Suprapubic skin (tissue), 4 donors: ENCODE results near the gene VPS13C. TPM values are rescaled to one million over a fixed set of nuclear protein-coding genes. Genes with fewer than 3 reads are reported as not detected.

Experiments used
- DNase-seq, 2 donors: peaks; one replicate each; pipeline ENCODE4 v3.0.0-alpha.2; 2019; ENCODE audit warnings: low spot score in 2 of 2
- H3K27ac ChIP-seq: fragments of 200-600 bp; sonication (generic); one replicate; pipeline ENCODE4 v1.5.1; 2019
- H3K27me3 ChIP-seq: fragments of 200-600 bp; sonication (generic); one replicate; pipeline ENCODE4 v1.5.1; 2019
- H3K36me3 ChIP-seq: fragments of 200-600 bp; sonication (generic); one replicate; pipeline ENCODE4 v1.5.1; 2019
- H3K4me1 ChIP-seq: fragments of 200-600 bp; sonication (generic); one replicate; pipeline ENCODE4 v1.5.1; 2019
- H3K4me3 ChIP-seq: fragments of 200-600 bp; sonication (generic); one replicate; pipeline ENCODE4 v1.5.1; 2019; ENCODE audit warnings: mild to moderate bottlenecking
- H3K9me3 ChIP-seq: fragments of 200-600 bp; sonication (generic); one replicate; pipeline ENCODE4 v1.5.1; 2019
- EP300 ChIP-seq: sonication (generic); formaldehyde crosslinking; IDR thresholded peaks from one replicate; pipeline ENCODE4 v1.6.1; 2017; ENCODE audit warnings: antibody characterized with exemption
- POLR2A ChIP-seq, 2 donors: fragments of 450-650 bp; IDR thresholded peaks; one replicate each; pipeline ENCODE4 v1.6.1; 2017; ENCODE audit warnings: antibody characterized with exemption in 2 of 2, mild to moderate bottlenecking in 2 of 2, moderate library complexity in 2 of 2
- POLR2AphosphoS5 ChIP-seq, 3 donors: sonication (generic); formaldehyde crosslinking; IDR thresholded peaks; one replicate each; pipeline ENCODE4 v1.6.1; 2017; ENCODE audit warnings: antibody characterized with exemption in 3 of 3
- WGBS: methylation state at CpG from one replicate; pipeline ENCODE4 v1.1.5; 2018; 5-methylcytosine and 5-hydroxymethylcytosine counted together
- total RNA-seq, 4 donors: library from RNA; depleted of rRNA; stranded (reverse); fragments of >200 nt; gene quantifications; one replicate each; pipeline ENCODE4 v1.1.0, GENCODE V29; 2016
- TF ChIP-seq, protein P1 (sequence below), 2 donors: fragments of 200-600 bp in 1 of 2; fragments of 450-650 bp in 1 of 2; sonication (generic) in 1 of 2; IDR thresholded peaks; one replicate each; pipeline ENCODE4 v1.5.1; 2016 to 2019; ENCODE audit warnings: antibody characterized with exemption in 2 of 2, mild to moderate bottlenecking in 1 of 2, moderate library complexity in 1 of 2

VPS13C gene
- total RNA-seq, 4 donors from 2014 or later, result 30.4 to 74.3 (median 42.8) TPM

- TF ChIP-seq, protein P1, sequence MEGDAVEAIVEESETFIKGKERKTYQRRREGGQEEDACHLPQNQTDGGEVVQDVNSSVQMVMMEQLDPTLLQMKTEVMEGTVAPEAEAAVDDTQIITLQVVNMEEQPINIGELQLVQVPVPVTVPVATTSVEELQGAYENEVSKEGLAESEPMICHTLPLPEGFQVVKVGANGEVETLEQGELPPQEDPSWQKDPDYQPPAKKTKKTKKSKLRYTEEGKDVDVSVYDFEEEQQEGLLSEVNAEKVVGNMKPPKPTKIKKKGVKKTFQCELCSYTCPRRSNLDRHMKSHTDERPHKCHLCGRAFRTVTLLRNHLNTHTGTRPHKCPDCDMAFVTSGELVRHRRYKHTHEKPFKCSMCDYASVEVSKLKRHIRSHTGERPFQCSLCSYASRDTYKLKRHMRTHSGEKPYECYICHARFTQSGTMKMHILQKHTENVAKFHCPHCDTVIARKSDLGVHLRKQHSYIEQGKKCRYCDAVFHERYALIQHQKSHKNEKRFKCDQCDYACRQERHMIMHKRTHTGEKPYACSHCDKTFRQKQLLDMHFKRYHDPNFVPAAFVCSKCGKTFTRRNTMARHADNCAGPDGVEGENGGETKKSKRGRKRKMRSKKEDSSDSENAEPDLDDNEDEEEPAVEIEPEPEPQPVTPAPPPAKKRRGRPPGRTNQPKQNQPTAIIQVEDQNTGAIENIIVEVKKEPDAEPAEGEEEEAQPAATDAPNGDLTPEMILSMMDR (IDR thresholded peaks at IDR 0.05), result no peak
- no peak for TF ChIP-seq POLR2A (IDR thresholded peaks at IDR 0.05)
- no peak for TF ChIP-seq POLR2AphosphoS5 (IDR thresholded peaks at IDR 0.05)
- no peak for TF ChIP-seq EP300
- Histone ChIP-seq H3K36me3 (peaks cover 48% of the 10 kb centered on the region), H3K27me3 (no peaks in the 10 kb centered on the region), H3K27ac (no peak overlapping the region), H3K4me1 (no peaks in the 10 kb centered on the region), H3K4me3 (no peak overlapping the region), H3K9me3 (no peaks in the 10 kb centered on the region)
- WGBS, result 80% methylated on average over 3 of the region's 3 CpGs
- DNase-seq, result no peak
Measured at GRCh38 chr15:61978225-61978624, 82.0 kb downstream of the VPS13C start.

DNA sequence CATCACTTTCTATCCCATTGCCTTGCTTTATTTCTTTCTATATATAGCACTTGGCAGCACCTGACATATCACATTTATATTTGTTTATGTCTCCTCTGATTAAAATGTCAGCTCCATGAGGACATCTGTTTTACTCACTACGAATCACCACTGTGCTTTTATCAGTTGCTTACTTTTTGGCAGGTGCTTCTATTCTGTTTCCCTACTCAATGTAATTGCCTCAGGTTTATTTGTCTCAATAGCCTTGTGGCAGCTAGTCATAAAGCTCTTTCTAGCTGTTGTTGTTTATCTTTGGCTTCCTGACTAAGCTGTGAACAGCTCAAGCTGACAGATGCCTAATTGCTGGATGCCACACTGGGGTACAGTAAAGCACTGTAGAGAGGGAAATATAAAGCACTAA is 85.5 kb downstream of the VPS13C start:
- no peak overlapping the region for H3K4me3 ChIP-seq
- no peak for DNase-seq
- peaks cover 59% of the 10 kb centered on the region for H3K36me3 ChIP-seq
- TF ChIP-seq, protein P1 (IDR thresholded peaks at IDR 0.05), result no peak
- TF ChIP-seq POLR2A (IDR thresholded peaks at IDR 0.05) (no peak), EP300 (no peak), POLR2AphosphoS5 (IDR thresholded peaks at IDR 0.05) (no peak)
- no peaks in the 10 kb centered on the region for H3K4me1 ChIP-seq
- no peak overlapping the region for H3K27ac ChIP-seq
- WGBS, result 69% methylated on average over 1 of the region's 1 CpG
- H3K9me3 ChIP-seq, result no peaks in the 10 kb centered on the region
- H3K27me3 ChIP-seq, result no peaks in the 10 kb centered on the region

- no peaks in the 10 kb centered on the region for H3K9me3 ChIP-seq
- no peak overlapping the region for H3K4me3 ChIP-seq
- WGBS, result 70% methylated on average over 1 of the region's 1 CpG
- H3K36me3 ChIP-seq, result peaks cover 58% of the 10 kb centered on the region
- H3K27me3 ChIP-seq, result no peaks in the 10 kb centered on the region
- TF ChIP-seq POLR2AphosphoS5 (IDR thresholded peaks at IDR 0.05) (no peak), POLR2A (IDR thresholded peaks at IDR 0.05) (no peak), EP300 (no peak)
- TF ChIP-seq, protein P1 (IDR thresholded peaks at IDR 0.05), result no peak
- DNase-seq, result no peak
- H3K27ac ChIP-seq, result no peak overlapping the region
- H3K4me1 ChIP-seq, result no peaks in the 10 kb centered on the region
Measured at GRCh38 chr15:61974118-61974517, 86.1 kb downstream of the VPS13C start.

GRCh38 chr15:61951949-61952348 is 108.3 kb downstream of the VPS13C start:
- H3K27me3 ChIP-seq, result no peaks in the 10 kb centered on the region
- no peak overlapping the region for H3K4me3 ChIP-seq
- no peak overlapping the region for H3K27ac ChIP-seq
- H3K36me3 ChIP-seq, result peaks cover 35% of the 10 kb centered on the region
- H3K9me3 ChIP-seq, result no peaks in the 10 kb centered on the region
- no peaks in the 10 kb centered on the region for H3K4me1 ChIP-seq
- TF ChIP-seq EP300 (no peak), POLR2A (IDR thresholded peaks at IDR 0.05) (no peak), POLR2AphosphoS5 (IDR thresholded peaks at IDR 0.05) (no peak)
- TF ChIP-seq, protein P1 (IDR thresholded peaks at IDR 0.05), result no peak
- no peak for DNase-seq
- WGBS, result 80% methylated on average over 2 of the region's 2 CpGs

DNA sequence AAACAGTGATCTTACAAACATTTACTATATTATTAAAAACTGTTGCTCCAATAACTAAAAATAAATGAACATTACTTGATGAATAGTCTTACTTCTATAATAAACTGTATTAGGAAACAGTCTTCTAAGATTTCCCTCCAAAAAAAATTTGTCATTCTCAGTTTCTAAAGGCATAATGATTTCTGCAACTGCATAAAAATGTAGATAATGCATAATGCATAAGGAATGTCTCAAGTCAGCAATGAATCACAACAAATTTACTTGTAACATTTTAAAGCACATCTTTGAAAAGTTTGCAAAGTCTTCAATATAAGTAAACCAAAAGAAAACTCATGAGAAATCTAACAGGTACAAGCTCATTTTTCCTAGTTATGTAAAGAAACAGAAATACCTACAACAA is 113.5 kb downstream of the VPS13C start:
- H3K9me3 ChIP-seq, result no peaks in the 10 kb centered on the region
- TF ChIP-seq EP300 (no peak), POLR2AphosphoS5 (IDR thresholded peaks at IDR 0.05) (no peak), POLR2A (IDR thresholded peaks at IDR 0.05) (no peak)
- TF ChIP-seq, protein P1 (IDR thresholded peaks at IDR 0.05), result no peak
- no peak overlapping the region for H3K27ac ChIP-seq
- H3K4me3 ChIP-seq, result no peak overlapping the region
- H3K36me3 ChIP-seq, result peaks cover 41% of the 10 kb centered on the region
- no peaks in the 10 kb centered on the region for H3K4me1 ChIP-seq
- no peaks in the 10 kb centered on the region for H3K27me3 ChIP-seq
- no peak for DNase-seq
